ENCODE data around the gene MEOX1. TPM values are rescaled to one million over a fixed set of nuclear protein-coding genes. Genes with fewer than 3 reads are reported as not detected.

MEOX1 gene
- total RNA-seq, 1 experiment from 2014 or later = not detected

- ATAC-seq = no peak
- Mint-ChIP-seq H3K27ac (no peak overlapping the region), H3K9me3 (no peaks in the 10 kb centered on the region), H3K36me3 (no peaks in the 10 kb centered on the region), H3K4me3 (no peak overlapping the region), H3K4me1 (peaks cover 7% of the 10 kb centered on the region), H3K27me3 (ENCODE audit: low read depth) (peaks cover 10% of the 10 kb centered on the region)
- ChIA-PET CTCF (interaction anchor here (0.6 to 2.6 kb wide), 7 partner anchors 10 to 165 kb away, joined by 3 to 8 read pairs (median 6); partner anchors contain the start of gene DHX8), POLR2A (interaction anchor here (0.6 kb wide), 1 partner anchor 31 kb away, joined by 3 read pairs; no protein-coding TSS in a partner anchor)
- DNase-seq (ENCODE audit: low spot score) = no peak
- TF ChIP-seq GRHL2 (CRISPR knock-in tag; IDR thresholded peaks at IDR 0.05; ENCODE audit: insufficient replicate concordance, severe bottlenecking) (no peak), SOX15 (CRISPR knock-in tag; IDR thresholded peaks at IDR 0.05) (no peak)
- TF ChIP-seq, protein P1, sequence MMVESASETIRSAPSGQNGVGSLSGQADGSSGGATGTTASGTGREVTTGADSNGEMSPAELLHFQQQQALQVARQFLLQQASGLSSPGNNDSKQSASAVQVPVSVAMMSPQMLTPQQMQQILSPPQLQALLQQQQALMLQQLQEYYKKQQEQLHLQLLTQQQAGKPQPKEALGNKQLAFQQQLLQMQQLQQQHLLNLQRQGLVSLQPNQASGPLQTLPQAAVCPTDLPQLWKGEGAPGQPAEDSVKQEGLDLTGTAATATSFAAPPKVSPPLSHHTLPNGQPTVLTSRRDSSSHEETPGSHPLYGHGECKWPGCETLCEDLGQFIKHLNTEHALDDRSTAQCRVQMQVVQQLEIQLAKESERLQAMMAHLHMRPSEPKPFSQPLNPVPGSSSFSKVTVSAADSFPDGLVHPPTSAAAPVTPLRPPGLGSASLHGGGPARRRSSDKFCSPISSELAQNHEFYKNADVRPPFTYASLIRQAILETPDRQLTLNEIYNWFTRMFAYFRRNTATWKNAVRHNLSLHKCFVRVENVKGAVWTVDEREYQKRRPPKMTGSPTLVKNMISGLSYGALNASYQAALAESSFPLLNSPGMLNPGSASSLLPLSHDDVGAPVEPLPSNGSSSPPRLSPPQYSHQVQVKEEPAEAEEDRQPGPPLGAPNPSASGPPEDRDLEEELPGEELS (CRISPR knock-in tag; IDR thresholded peaks at IDR 0.05) = no peak
These were observed 12.8 kb downstream of the MEOX1 start for GRCh38 chr17:43648916-43649315.

GRCh38 chr17:43645765-43646481 lies 15.8 kb downstream of the MEOX1 start:
- peak; percentile 83 for TF ChIP-seq ZNF423 (CRISPR knock-in tag; IDR thresholded peaks at IDR 0.05)
- peak; percentile 76 for TF ChIP-seq HMGXB4 (CRISPR knock-in tag; IDR thresholded peaks at IDR 0.05)
- TF ChIP-seq KAT7 (CRISPR knock-in tag; IDR thresholded peaks at IDR 0.05; ENCODE audit: borderline replicate concordance) = no peak
- Mint-ChIP-seq H3K27me3 (ENCODE audit: low read depth) (peaks cover 10% of the 10 kb centered on the region), H3K4me1 (peaks cover 9% of the 10 kb centered on the region), H3K36me3 (no peaks in the 10 kb centered on the region), H3K4me3 (peak overlapping the region; percentile 62), H3K27ac (no peak overlapping the region), H3K9me3 (no peaks in the 10 kb centered on the region)
- DNase-seq (ENCODE audit: low spot score) (peak; percentile 60), ATAC-seq (peak; percentile 75)
- CTCF ChIA-PET = interaction anchor here (0.7 to 3.4 kb wide), 5 partner anchors 20 to 67 kb away, joined by 3 to 13 read pairs (median 6); no protein-coding TSS in a partner anchor
- POLR2A ChIA-PET = no interaction called here

DNA sequence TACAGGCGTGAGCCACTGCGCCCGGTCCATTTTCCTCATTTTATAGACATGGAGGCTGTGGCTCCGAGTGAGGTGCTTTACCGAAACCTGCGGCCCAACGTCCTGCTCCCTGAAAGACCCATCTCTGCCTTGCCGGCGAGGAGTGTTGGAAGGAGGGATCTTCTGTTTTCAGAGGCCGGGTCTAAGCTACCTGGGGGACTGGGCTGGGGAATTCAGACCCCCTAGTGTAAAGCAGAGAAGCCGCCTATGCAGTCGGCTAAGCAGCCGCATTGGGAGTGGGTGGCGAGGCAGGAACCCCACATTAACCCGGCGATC lies 16.3 kb downstream of the MEOX1 start:
- CTCF ChIA-PET = interaction anchor here (0.6 to 3.4 kb wide), 6 partner anchors 20 to 115 kb away, joined by 3 to 13 read pairs (median 4); no protein-coding TSS in a partner anchor
- DNase-seq (ENCODE audit: low spot score) = no peak
- peaks cover 15% of the 10 kb centered on the region for H3K4me1 Mint-ChIP-seq
- no peaks in the 10 kb centered on the region for H3K9me3 Mint-ChIP-seq
- ATAC-seq = peak; percentile 25; the same call in 1 of the 2 replicates
- peak overlapping the region; percentile 62 for H3K4me3 Mint-ChIP-seq
- POLR2A ChIA-PET = interaction anchor here (0.7 kb wide), 1 partner anchor 190 kb away, joined by 4 read pairs; no protein-coding TSS in a partner anchor
- no peak overlapping the region for H3K27ac Mint-ChIP-seq
- H3K27me3 Mint-ChIP-seq (ENCODE audit: low read depth) = peaks cover 10% of the 10 kb centered on the region
- no peaks in the 10 kb centered on the region for H3K36me3 Mint-ChIP-seq
- no peak for TF ChIP-seq KAT7 (CRISPR knock-in tag; IDR thresholded peaks at IDR 0.05; ENCODE audit: borderline replicate concordance)
- no peak for TF ChIP-seq RORB (CRISPR knock-in tag; IDR thresholded peaks at IDR 0.05)
- TF ChIP-seq, protein P2, sequence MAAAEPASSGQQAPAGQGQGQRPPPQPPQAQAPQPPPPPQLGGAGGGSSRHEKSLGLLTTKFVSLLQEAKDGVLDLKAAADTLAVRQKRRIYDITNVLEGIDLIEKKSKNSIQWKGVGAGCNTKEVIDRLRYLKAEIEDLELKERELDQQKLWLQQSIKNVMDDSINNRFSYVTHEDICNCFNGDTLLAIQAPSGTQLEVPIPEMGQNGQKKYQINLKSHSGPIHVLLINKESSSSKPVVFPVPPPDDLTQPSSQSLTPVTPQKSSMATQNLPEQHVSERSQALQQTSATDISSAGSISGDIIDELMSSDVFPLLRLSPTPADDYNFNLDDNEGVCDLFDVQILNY (CRISPR knock-in tag; IDR thresholded peaks at IDR 0.05) = no peak
- no peak for TF ChIP-seq AFF4 (CRISPR knock-in tag; IDR thresholded peaks at IDR 0.05; ENCODE audit: borderline replicate concordance)
- TF ChIP-seq ATF2 (CRISPR knock-in tag; IDR thresholded peaks at IDR 0.05; ENCODE audit: borderline replicate concordance, low read depth) = no peak
- no peak for TF ChIP-seq SMAD3 (CRISPR knock-in tag; IDR thresholded peaks at IDR 0.05; ENCODE audit: borderline replicate concordance)
- TF ChIP-seq, protein P3, sequence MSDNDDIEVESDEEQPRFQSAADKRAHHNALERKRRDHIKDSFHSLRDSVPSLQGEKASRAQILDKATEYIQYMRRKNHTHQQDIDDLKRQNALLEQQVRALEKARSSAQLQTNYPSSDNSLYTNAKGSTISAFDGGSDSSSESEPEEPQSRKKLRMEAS (CRISPR knock-in tag; IDR thresholded peaks at IDR 0.05) = no peak
- no peak for TF ChIP-seq HMGA2 (CRISPR knock-in tag; IDR thresholded peaks at IDR 0.05)
- no peak for TF ChIP-seq ZNF232 (CRISPR knock-in tag; IDR thresholded peaks at IDR 0.05)
- TF ChIP-seq RELA (CRISPR knock-in tag; IDR thresholded peaks at IDR 0.05; ENCODE audit: borderline replicate concordance) = no peak
- TF ChIP-seq, protein P4, sequence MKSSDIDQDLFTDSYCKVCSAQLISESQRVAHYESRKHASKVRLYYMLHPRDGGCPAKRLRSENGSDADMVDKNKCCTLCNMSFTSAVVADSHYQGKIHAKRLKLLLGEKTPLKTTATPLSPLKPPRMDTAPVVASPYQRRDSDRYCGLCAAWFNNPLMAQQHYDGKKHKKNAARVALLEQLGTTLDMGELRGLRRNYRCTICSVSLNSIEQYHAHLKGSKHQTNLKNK (CRISPR knock-in tag; IDR thresholded peaks at IDR 0.05) = no peak
- no peak for TF ChIP-seq GTF2I (CRISPR knock-in tag; conservative IDR thresholded peaks at IDR 0.05)
- TF ChIP-seq SMAD4 (CRISPR knock-in tag; IDR thresholded peaks at IDR 0.05) = no peak
